Activated CD4-positive, CD25-positive, alpha-beta regulatory T cell (primary cell): ENCODE results near the gene DNAI1.
"Not testable (repeated sequence)": the region's sequence is repeated elsewhere in the genome, so short reads cannot be mapped to it uniquely, and the experiment has no call there.

Experiments
- DNase-seq, 4 experiments: peaks; one replicate each; lab custom pipeline; 2025; lab: John Stamatoyannopoulos, UW

Gene DNAI1

GRCh38 chr9:34451135-34451534 is 7.5 kb upstream of the DNAI1 start:
- DNase-seq = no peak

GRCh38 chr9:34451545-34451944 is 7.1 kb upstream of the DNAI1 start:
- DNase-seq = no peak

- DNase-seq = no peak
Observed at GRCh38 chr9:34452568-34452967, 6.0 kb upstream of the DNAI1 start.

- DNase-seq = no peak
Observed at GRCh38 chr9:34454571-34455065, 4.0 kb upstream of the DNAI1 start.

- DNase-seq = no peak
Observed at GRCh38 chr9:34456151-34456550, 2.5 kb upstream of the DNAI1 start.

GRCh38 chr9:34456746-34457145 is 1.9 kb upstream of the DNAI1 start:
- no peak for DNase-seq

GRCh38 chr9:34457266-34458012 is 1.2 kb upstream of the DNAI1 start:
- peak in 1 of 4 experiments; percentile 31 for DNase-seq

GRCh38 chr9:34458959-34459340 is 345 bp downstream of the DNAI1 start:
- no peak for DNase-seq

- no peak for DNase-seq
Observed at GRCh38 chr9:34459356-34459755, 751 bp downstream of the DNAI1 start.

- DNase-seq = no peak
Observed at GRCh38 chr9:34459941-34460340, 1.3 kb downstream of the DNAI1 start.

- no peak for DNase-seq
Observed at GRCh38 chr9:34463098-34463900, 4.7 kb downstream of the DNAI1 start.

- no peak for DNase-seq
Observed at GRCh38 chr9:34463901-34464232, 5.3 kb downstream of the DNAI1 start.

GRCh38 chr9:34464571-34464970 is 6.0 kb downstream of the DNAI1 start:
- DNase-seq = no peak

GRCh38 chr9:34465468-34465867 is 6.9 kb downstream of the DNAI1 start:
- DNase-seq = no peak

GRCh38 chr9:34475097-34475496 is 16.5 kb downstream of the DNAI1 start:
- DNase-seq = no peak

- no peak for DNase-seq
Observed at GRCh38 chr9:34477541-34477940, 18.9 kb downstream of the DNAI1 start.

GRCh38 chr9:34479431-34479866 is 20.8 kb downstream of the DNAI1 start:
- no peak for DNase-seq

- DNase-seq = not testable (repeated sequence)
Observed at GRCh38 chr9:34481620-34482019, 23.0 kb downstream of the DNAI1 start.

- not testable (repeated sequence) for DNase-seq
Observed at GRCh38 chr9:34482746-34483145, 24.1 kb downstream of the DNAI1 start.

- DNase-seq = no peak
Observed at GRCh38 chr9:34484678-34485077, 26.1 kb downstream of the DNAI1 start.

- DNase-seq = no peak
Observed at GRCh38 chr9:34485822-34486221, 27.2 kb downstream of the DNAI1 start.

- no peak for DNase-seq
Observed at GRCh38 chr9:34486572-34486971, 28.0 kb downstream of the DNAI1 start.

GRCh38 chr9:34490360-34490759 is 31.8 kb downstream of the DNAI1 start:
- DNase-seq = no peak
